Jurkat, Clone E6-1 (cell line): Measurements from ENCODE around the gene BCAR1.
"Not testable (repeated sequence)": the region's sequence is repeated elsewhere in the genome, so short reads cannot be mapped to it uniquely, and the experiment has no call there.

Source experiments
- DNase-seq: peaks from one replicate; pipeline ENCODE4 v3.0.0-alpha.2; 2011; ENCODE audit warnings: low read depth, low spot score
- H3K4me3 ChIP-seq: 2 replicates; pipeline ENCODE4 v1.5.1; 2011; ENCODE audit warnings: mild to moderate bottlenecking, low read length, control low read depth, moderate library complexity

The BCAR1 gene

GRCh38 chr16:75216127-75216526 lies 35.3 kb downstream of the BCAR1 start:
- no peak overlapping the region for H3K4me3 ChIP-seq
- no peak for DNase-seq

DNA sequence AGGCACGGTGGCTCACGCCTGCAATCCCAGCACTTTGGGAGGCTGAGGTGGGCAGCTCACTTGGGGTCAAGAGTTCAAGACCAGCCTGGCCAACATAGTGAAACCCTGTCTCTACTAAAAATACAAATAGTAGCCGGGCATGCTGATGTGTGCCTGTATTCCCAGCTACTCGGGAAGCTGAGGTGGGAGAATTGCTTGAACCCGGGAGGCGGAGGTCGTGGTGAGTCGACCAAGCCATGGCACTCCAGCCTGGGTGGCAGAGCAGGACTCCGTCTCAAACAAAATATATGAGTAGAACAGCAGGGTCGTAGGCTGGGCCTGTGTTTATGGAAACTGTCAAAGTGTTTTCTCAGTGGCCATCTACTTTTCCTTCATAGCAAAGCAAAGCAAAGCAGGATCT lies 40.1 kb downstream of the BCAR1 start:
- H3K4me3 ChIP-seq, DNase-seq: not testable (repeated sequence)

DNA sequence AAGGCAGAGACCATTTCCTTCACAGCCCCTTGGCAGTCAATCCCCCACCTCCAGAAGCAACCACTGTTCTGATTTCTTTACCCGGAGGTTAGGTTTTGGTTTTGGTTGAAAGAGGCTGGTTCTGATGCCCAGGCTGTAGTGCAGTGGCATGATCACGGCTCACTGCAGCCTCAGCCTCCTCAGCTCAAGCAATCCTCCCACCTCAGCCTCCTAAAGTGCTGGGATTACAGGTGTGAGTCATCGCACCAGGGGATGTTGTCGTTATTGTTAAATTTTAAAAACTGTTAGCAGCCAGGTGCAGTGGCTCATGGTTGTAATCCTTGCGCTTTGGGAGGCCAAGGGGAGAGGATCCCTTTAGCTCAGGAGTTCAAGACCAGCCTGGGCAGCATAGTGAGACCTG lies 41.5 kb downstream of the BCAR1 start:
- DNase-seq, result no peak
- H3K4me3 ChIP-seq, result no peak overlapping the region

DNA sequence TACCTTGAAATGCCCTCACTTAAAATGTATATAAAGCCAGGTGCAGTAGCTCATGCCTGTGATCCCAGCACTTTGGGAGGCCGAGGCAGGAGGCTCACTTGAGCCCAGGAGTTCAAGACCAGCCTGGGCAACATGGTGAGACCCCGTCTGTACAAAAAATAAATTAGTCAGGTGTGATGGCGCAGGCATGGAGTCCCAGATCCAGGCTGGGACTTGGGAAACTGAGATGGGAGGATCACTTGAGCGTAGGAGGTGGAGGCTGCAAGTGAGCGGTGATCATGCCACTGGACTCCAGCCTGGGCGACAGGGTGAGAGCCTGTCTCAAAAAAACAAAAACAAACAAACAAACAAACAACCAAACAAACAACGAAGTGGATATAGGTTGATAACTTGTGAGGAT lies 41.9 kb downstream of the BCAR1 start:
- not testable (repeated sequence) for DNase-seq, H3K4me3 ChIP-seq

DNA sequence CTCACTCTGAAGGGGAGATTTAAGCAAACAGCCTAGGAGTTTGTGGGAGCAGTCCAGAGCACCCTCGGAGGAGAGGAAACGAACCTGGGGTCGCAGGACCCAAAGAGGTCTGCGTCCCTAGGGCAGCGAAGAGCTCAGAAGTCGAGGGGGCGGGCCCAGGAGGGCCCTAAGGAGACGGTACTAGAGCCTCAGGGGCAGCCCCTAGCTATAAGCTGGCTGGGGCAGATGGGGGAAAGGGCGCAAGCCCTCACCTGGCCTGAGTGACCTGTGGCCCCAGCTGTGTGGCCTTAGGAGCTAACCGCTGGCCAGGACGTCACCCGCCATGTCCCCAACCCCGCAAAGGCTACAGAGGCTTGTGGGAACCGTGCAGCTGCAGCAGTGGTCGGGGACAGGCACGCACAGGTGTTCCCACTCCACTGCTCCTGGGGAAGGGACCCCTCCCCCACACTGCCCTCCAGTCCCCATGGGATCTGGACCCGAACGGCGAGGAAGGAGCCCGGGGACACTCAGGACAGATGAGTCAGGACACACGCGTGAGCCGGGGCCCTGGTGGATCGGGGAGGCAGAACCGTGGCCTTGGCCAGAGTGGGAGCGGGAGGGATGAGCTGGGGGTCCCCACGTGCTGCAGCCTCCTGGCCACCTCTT lies 42.4 kb downstream of the BCAR1 start:
- no peak for DNase-seq
- H3K4me3 ChIP-seq, result no peak overlapping the region

DNA sequence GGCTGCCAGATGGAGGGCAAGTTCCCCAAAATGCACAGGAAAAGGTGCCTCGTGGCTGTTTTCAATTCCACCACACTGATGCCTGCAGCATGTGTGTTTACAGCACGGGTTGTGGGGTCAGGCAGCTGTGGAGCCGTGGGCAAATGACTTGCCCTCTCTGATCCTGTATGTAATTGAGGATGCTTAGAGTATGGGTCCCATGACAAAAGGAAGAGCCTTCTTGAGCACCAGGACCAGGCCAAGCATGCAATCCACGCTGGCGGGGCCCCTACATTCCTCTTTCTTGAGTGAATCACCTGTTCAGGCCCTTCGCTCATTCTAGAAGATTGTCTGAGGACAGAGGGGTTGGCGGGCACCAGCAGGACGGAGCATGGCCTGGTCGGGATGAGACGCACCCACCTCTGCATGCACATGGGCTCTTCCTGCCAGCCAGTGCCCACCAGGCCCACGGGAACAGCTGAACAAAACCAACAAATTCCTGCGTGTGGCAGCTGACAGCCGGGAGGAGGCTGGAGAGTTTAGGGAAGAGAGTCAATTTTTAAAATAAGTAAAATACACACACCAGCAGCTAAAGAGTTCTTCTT lies 43.1 kb downstream of the BCAR1 start:
- no peak for DNase-seq
- H3K4me3 ChIP-seq, result no peak overlapping the region

GRCh38 chr16:75207831-75208230 lies 43.6 kb downstream of the BCAR1 start:
- DNase-seq, result no peak
- H3K4me3 ChIP-seq, result no peak overlapping the region

DNA sequence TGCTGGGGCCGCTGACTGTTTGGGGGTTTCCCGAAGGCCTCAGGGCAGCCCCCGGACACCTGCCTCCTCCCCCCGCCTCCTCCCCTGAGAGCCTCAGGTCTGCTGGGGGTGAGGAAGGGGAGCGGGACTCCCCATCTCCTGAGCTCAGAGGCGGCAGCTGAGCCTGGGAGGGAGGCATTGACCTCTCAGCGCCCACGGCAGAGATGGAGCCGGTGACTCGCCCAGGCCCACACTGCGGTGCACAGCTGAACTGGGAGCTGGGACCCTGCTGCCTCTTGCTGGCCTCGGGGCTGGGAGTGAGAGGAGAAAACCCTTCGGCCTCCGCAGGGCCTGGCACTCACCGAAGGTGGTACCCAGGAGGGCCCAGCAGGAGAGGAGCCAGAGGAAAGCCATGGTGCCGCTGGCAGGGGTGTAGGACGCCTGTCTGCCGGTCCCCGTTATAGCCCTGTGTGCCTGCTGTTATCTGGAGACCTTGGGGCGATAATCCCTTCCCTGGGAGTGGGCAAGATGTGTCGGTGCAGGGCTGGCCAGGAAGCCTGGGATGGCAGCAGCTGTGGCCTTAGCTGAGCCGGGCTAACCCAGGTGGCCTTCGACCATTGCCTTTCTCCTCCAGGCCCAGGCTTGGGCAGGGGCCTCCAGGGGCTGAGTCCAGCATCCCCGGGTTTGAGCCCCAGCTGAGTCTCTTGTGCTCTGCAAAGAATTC lies 44.5 kb downstream of the BCAR1 start, which contains the start of gene CTRB2:
TSS of gene CTRB2 (minus strand) at position 413 of the 703 bp plus-strand sequence. CDS start at position 393, 20 bp downstream.
- H3K4me3 ChIP-seq, result no peak within 1 kb of the TSS

GRCh38 chr16:75205961-75206748 lies 45.3 kb downstream of the BCAR1 start:
- DNase-seq, result not testable (repeated sequence)

More for the DNA sequence above, 44.5 kb downstream of the BCAR1 start, which contains the start of gene CTRB2:
- no peak for DNase-seq

DNA sequence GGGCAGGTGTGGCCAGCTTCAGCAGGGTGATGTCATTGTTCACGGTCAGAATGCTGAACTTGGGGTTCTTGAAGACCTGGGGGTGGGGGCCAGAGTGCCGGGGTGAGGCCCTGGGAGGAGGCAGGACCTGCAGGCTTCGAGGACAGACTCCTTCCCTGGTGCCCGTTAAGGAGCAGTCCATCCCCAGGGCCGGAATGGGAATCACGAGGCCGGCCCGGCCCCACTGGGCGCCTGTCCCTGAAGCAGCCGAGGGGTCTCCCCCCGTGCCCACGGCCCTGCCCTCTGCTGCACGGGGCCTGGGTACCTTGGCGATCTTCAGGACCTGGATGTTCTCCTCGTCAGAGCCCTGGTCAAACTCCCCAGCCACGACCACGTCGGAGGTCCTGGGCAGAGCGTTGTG lies 46.0 kb downstream of the BCAR1 start:
- H3K4me3 ChIP-seq, DNase-seq: not testable (repeated sequence)

More at GRCh38 chr16:75205961-75206748, 45.3 kb downstream of the BCAR1 start:
- not testable (repeated sequence) for H3K4me3 ChIP-seq

DNA sequence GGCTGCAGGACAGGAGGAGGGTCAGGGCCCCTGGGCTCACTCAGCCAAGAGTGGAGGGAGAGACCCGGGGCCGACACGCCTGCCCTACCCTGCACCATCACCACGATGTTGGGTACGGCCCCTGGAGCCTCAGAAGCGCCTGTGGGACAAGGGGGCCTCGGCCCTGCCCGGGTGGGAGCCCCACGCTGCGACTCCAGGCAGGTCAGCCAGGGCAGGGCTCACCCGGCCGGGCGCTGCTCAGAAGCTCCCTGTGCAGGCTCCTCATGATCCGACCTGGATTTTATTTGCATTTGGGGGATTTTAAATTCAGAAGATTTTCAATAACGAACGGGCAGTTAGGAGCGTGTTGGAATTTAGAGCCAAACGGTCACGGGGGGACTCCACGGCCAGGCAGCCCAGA lies 46.5 kb downstream of the BCAR1 start:
- not testable (repeated sequence) for H3K4me3 ChIP-seq, DNase-seq

DNA sequence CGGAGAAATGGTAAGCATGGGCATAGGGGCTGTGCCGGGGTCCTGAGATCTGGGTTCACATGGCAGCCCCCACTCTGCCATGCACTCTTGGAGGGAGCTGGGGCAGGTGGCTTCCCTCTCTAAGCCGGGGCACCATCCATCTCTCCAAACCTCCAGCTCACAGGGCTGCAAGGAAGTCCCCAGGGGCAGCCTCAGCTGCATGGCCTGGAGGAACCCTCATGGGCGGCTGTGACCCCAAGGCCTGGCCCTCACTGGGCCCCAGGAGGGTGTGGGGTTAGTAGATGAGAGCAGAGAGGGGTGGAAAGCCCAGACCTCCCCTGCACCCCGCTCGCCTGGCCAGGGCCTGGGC lies 47.0 kb downstream of the BCAR1 start:
- H3K4me3 ChIP-seq, result no peak overlapping the region
- no peak for DNase-seq

DNA sequence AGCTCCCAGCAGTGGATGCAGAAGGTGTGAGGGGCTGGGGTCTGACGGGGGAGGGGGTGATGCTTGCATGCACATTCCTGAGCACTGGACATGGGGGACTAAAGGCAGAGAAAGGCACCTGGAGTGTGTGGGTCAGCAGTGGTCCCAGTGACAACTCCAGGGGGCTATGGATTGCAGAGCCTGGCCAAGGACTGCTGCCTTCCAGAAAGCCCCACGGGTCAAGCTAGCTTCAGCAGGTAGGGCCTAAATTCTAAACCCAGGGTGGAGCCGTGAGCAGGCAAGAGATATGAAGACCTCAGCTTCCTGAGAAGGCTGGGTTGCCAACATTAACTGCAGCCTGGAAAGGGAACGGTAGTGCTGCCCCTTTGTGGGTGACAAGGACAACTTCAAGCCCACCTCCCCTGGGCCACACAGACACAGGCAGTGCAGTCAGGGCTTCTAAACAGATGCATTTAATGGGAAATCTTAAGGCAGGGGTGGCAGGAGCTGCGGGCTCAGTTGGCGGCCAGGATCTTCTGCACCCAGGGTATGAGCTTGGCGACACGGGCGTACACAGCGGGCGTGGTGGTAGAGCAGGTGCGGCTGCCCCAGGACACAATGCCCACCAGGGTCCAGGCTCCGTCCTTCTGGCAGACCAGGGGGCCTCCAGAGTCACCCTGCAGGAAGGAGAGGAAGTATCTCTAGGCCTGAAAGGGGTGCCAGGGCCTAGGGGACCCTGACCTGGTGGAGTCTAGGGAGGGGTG lies 47.6 kb downstream of the BCAR1 start:
- H3K4me3 ChIP-seq, result no peak overlapping the region
- no peak for DNase-seq

DNA sequence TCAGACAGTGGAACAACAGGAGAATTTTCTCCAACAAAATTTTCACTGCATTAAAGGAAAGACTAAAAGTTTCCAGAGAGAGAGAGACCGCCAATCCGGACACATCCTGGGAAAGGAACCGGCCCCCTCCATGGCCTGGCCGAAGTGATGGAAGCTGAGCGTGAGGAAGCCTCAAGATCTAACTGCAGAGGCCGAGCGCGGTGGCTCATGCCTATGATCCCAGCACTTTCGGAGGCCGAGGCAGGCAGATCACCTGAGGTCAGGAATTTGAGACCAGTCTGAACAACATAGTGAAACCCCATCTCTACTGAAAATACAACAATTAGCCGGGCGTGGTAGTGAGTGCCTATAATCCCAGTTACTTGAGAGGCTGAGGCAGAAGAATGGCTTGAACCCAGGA lies 48.3 kb downstream of the BCAR1 start:
- no peak for DNase-seq
- no peak overlapping the region for H3K4me3 ChIP-seq

GRCh38 chr16:75202069-75202590 lies 49.3 kb downstream of the BCAR1 start:
- DNase-seq, result no peak
- H3K4me3 ChIP-seq, result no peak overlapping the region

DNA sequence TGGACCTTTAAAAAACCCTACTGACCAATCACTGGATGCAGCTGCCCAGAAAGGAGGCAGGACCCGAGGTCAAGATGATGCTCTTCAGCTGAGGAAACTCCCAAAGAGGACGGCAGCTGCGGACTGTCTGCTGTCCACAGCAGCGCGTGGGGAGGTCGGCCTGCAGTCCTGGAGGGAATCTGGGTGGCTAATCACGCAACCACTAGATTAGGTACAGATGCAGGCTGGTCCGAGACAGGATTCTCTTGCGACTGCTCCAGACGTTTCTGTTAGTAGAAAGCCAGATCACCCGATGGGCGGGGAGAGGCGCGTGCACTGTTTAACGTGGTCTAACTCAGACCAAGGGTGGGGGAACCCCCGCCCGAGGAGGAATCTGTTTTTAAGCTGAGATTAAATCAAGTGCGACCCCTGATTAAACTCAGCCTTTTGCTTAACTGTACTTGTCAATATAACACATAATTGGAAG lies 53.3 kb downstream of the BCAR1 start:
- H3K4me3 ChIP-seq, result no peak overlapping the region

DNA sequence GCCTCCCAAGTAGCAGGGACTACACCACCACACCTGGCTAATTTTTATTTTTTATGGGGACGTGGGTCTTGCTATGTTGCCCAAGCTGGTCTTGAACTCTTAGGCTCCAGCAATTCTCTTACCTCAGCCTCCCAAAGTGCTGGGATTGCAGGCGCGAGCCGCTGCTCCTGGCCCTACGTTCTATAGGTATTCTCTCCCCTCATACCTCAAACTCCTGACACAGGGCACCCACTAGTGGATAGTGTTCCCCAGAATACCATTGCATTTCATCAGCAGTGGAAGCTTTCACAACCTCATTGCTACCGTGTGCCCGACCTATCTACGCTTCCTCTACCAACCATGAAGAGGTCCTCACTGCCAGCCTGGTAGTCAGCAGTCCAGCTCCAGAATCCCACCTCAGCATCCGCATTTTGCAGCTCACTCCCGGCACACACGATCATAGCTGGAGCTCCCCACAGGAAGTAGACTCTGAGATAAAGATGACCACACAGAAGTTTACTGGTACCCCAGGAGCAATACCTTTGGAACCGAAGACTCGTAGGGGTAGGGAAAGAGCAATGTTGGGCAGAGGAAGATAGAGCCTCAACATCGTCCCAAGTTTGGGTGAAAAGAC lies 53.8 kb downstream of the BCAR1 start:
- DNase-seq, result no peak
- H3K4me3 ChIP-seq, result no peak overlapping the region

More for the DNA sequence above, 53.3 kb downstream of the BCAR1 start:
- no peak for DNase-seq

DNA sequence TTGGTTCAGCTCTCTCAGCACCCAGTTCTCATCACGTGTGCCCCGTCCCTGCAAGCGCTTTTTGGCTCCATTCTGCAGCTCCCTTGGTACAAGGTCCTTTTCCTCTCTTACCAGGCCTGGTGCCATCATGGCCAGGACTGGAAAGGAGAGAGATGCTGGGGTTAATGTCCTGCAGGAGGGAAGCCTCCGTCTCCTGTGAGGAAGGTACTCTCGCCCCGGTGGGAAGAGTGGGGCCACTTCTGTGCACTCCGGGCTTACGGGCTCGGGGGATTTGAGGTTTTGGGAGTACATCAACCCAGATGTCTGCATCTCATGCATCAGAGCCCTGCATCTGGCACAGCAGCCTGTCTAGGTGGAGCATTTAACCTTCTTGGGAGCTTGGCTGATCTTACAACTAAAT lies 54.6 kb downstream of the BCAR1 start:
- H3K4me3 ChIP-seq, result no peak overlapping the region
- DNase-seq, result no peak
